Lower leg skin (tissue), 3 donors: ENCODE data around the gene FAM227B.

Experiments
- CTCF ChIP-seq, 3 donors: fragments of 450-650 bp; IDR thresholded peaks; one replicate each; pipeline ENCODE4 v1.5.1; 2016; ENCODE audit warnings: antibody characterized with exemption in 3 of 3, mild to moderate bottlenecking in 3 of 3, moderate library complexity in 2 of 3
- POLR2A ChIP-seq, 2 donors: fragments of 450-650 bp; IDR thresholded peaks; one replicate each; pipeline ENCODE4 v1.6.1; 2016 to 2017; ENCODE audit warnings: antibody characterized with exemption in 2 of 2, mild to moderate bottlenecking in 1 of 2, moderate library complexity in 1 of 2

GRCh38 chr15:49293941-49294340 is 326.7 kb downstream of the FAM227B start:
- TF ChIP-seq CTCF (IDR thresholded peaks at IDR 0.05) = no peak
- no peak for TF ChIP-seq POLR2A (IDR thresholded peaks at IDR 0.05)
